Fibroblast of lung (primary cell): ENCODE data around the gene SATL1. TPM values are rescaled to one million over a fixed set of nuclear protein-coding genes. Genes with fewer than 3 reads are reported as not detected.

Experiments
- DNase-seq, 2 donors: peaks; one replicate each; pipeline versions ENCODE4 v3.0.0 to v3.0.0-alpha.2; 2010; ENCODE audit warnings: low read depth in 2 of 2
- H2AFZ ChIP-seq: 2 replicates; pipeline ENCODE4 v1.5.1; 2012; ENCODE audit warnings: low read length, control low read depth, inconsistent platforms
- H3K27ac ChIP-seq: 2 replicates; pipeline ENCODE4 v1.5.1; 2011; ENCODE audit warnings: low read length, control low read depth; ENCODE audit not compliant: insufficient read depth
- H3K27me3 ChIP-seq: 2 replicates; pipeline ENCODE4 v1.5.1; 2011; ENCODE audit warnings: mild to moderate bottlenecking, low read length; ENCODE audit not compliant: control insufficient read depth, insufficient read depth
- H3K36me3 ChIP-seq: 2 replicates; pipeline ENCODE4 v1.5.1; 2011; ENCODE audit warnings: low read length; ENCODE audit not compliant: control insufficient read depth, insufficient read depth
- H3K4me1 ChIP-seq: 2 replicates; pipeline ENCODE4 v1.5.1; 2011; ENCODE audit warnings: low read length; ENCODE audit not compliant: control insufficient read depth, insufficient read depth; ENCODE audit errors: extremely low read depth
- H3K4me2 ChIP-seq: 2 replicates; pipeline ENCODE4 v1.5.1; 2011; ENCODE audit warnings: low read length, control low read depth; ENCODE audit not compliant: insufficient read depth; ENCODE audit errors: extremely low read depth
- H3K4me3 ChIP-seq, 4 experiments: fragments of 200-600 bp in 1 of 4; sonication (generic) in 1 of 4; replicated peaks in 1 of 4; 2 replicates each; pipeline ENCODE4 v1.5.1; 2011 to 2016; ENCODE audit warnings: low read length in 4 of 4, low read depth in 3 of 4, mild to moderate bottlenecking in 3 of 4, control low read depth in 2 of 4, inconsistent platforms in 1 of 4, mixed read lengths in 1 of 4; ENCODE audit not compliant: insufficient read depth in 1 of 4; ENCODE audit errors: control extremely low read depth in 1 of 4
- H3K79me2 ChIP-seq: 2 replicates; pipeline ENCODE4 v1.5.1; 2012; ENCODE audit warnings: mild to moderate bottlenecking, low read length, inconsistent platforms; ENCODE audit not compliant: control insufficient read depth, insufficient read depth
- H3K9ac ChIP-seq: 2 replicates; pipeline ENCODE4 v1.5.1; 2011; ENCODE audit warnings: mild to moderate bottlenecking, low read length, control low read depth; ENCODE audit not compliant: insufficient read depth
- H3K9me3 ChIP-seq: 2 replicates; pipeline ENCODE4 v1.5.1; 2012; ENCODE audit warnings: low read depth, low read length; ENCODE audit not compliant: control insufficient read depth, insufficient read depth
- H4K20me1 ChIP-seq: 2 replicates; pipeline ENCODE4 v1.5.1; 2011; ENCODE audit warnings: low read length; ENCODE audit not compliant: control insufficient read depth, insufficient read depth; ENCODE audit errors: extremely low read depth
- CTCF ChIP-seq, 2 donors: IDR thresholded peaks in 1 of 2; conservative IDR thresholded peaks in 1 of 2; 1 replicate in 1 of 2; 2 replicates in 1 of 2; pipeline ENCODE4 v1.5.1; 2011 to 2012; ENCODE audit warnings: low read length in 2 of 2, control low read depth in 1 of 2, inconsistent platforms in 1 of 2, low read depth in 1 of 2, mild to moderate bottlenecking in 1 of 2
- EZH2 ChIP-seq: IDR thresholded peaks from 2 replicates; pipeline ENCODE4 v1.5.1; 2012; ENCODE audit warnings: low read length, control low read depth, mild to moderate bottlenecking; ENCODE audit errors: missing control alignments
- polyA plus RNA-seq, 2 donors: library from polyadenylated mRNA; depleted of rRNA in 1 of 2; stranded (reverse) in 1 of 2; unstranded in 1 of 2; fragments of >200 nt; gene quantifications; 2 replicates each; pipeline ENCODE4 v1.2.1, GENCODE V29; 2011 to 2012; ENCODE audit warnings: missing spikeins in 1 of 2
- total RNA-seq: library from RNA; depleted of rRNA; stranded (reverse); fragments of >200 nt; gene quantifications from 2 replicates; pipeline ENCODE4 v1.2.1, GENCODE V29; 2014

Gene SATL1
- total and polyA plus RNA-seq, 2 donors (not counting 1 experiment from before 2014, with no cell fraction given): not detected

GRCh38 chrX:85203461-85203970, 40.1 kb downstream of the SATL1 start:
- H3K27me3 ChIP-seq: no peaks in the 10 kb centered on the region
- no peaks in the 10 kb centered on the region for H4K20me1 ChIP-seq
- H3K9ac ChIP-seq: no peak overlapping the region
- no peaks in the 10 kb centered on the region for H3K9me3 ChIP-seq
- no peak for TF ChIP-seq CTCF (conservative IDR thresholded peaks at IDR 0.05 in 1 of 2, IDR thresholded peaks at IDR 0.05 in 1 of 2; ENCODE audit: low read depth in 1 of 2, low read length in 2 of 2)
- no peak for TF ChIP-seq EZH2
- H3K79me2 ChIP-seq: no peaks in the 10 kb centered on the region
- H3K4me1 ChIP-seq: no peaks in the 10 kb centered on the region
- no peak overlapping the region for H3K27ac ChIP-seq
- no peak overlapping the region for H3K4me2 ChIP-seq
- DNase-seq: no peak
- no peak overlapping the region for H2AFZ ChIP-seq
- no peak overlapping the region for H3K4me3 ChIP-seq
- no peaks in the 10 kb centered on the region for H3K36me3 ChIP-seq

- no peak for DNase-seq
- Histone ChIP-seq H3K9me3 (no peaks in the 10 kb centered on the region), H2AFZ (no peak overlapping the region), H3K9ac (no peak overlapping the region), H3K36me3 (no peaks in the 10 kb centered on the region), H4K20me1 (no peaks in the 10 kb centered on the region), H3K4me1 (no peaks in the 10 kb centered on the region), H3K27ac (no peak overlapping the region), H3K4me3 (no peak overlapping the region), H3K4me2 (no peak overlapping the region), H3K79me2 (no peaks in the 10 kb centered on the region), H3K27me3 (no peaks in the 10 kb centered on the region)
- TF ChIP-seq CTCF (conservative IDR thresholded peaks at IDR 0.05 in 1 of 2, IDR thresholded peaks at IDR 0.05 in 1 of 2; ENCODE audit: low read depth in 1 of 2, low read length in 2 of 2) (no peak), EZH2 (no peak)
Observed at GRCh38 chrX:85196319-85196718, 47.3 kb downstream of the SATL1 start.

GRCh38 chrX:85159644-85160043, 83.9 kb downstream of the SATL1 start:
- Histone ChIP-seq H3K9me3 (no peaks in the 10 kb centered on the region), H3K4me2 (no peak overlapping the region), H4K20me1 (no peaks in the 10 kb centered on the region), H2AFZ (no peak overlapping the region), H3K27ac (no peak overlapping the region), H3K4me3 (no peak overlapping the region), H3K79me2 (no peaks in the 10 kb centered on the region), H3K27me3 (no peaks in the 10 kb centered on the region), H3K4me1 (no peaks in the 10 kb centered on the region), H3K36me3 (no peaks in the 10 kb centered on the region), H3K9ac (no peak overlapping the region)
- DNase-seq: no peak
- no peak for TF ChIP-seq EZH2
- no peak for TF ChIP-seq CTCF (conservative IDR thresholded peaks at IDR 0.05 in 1 of 2, IDR thresholded peaks at IDR 0.05 in 1 of 2; ENCODE audit: low read depth in 1 of 2, low read length in 2 of 2)
